ENCODE results near the gene TAAR1. TPM values are rescaled to one million over a fixed set of nuclear protein-coding genes. Genes with fewer than 3 reads are reported as not detected.

TAAR1 gene
- total RNA-seq, 4 donors from 2014 or later: not detected

GRCh38 chr6:132695773-132696172 lies 36.8 kb upstream of the TAAR1 start:
- TF ChIP-seq POLR2A (IDR thresholded peaks at IDR 0.05): no peak
- TF ChIP-seq EP300 (IDR thresholded peaks at IDR 0.05): no peak
- no peak for TF ChIP-seq CTCF (IDR thresholded peaks at IDR 0.05)
- Histone ChIP-seq H3K4me1 (peaks cover 0 to 7% (median 0%) of the 10 kb centered on the region in 4 donors), H3K27ac (no peak overlapping the region), H3K4me3 (no peak overlapping the region), H3K27me3 (no peaks in the 10 kb centered on the region), H3K9me3 (peaks cover 0 to 24% (median 2%) of the 10 kb centered on the region in 4 donors), H3K36me3 (no peaks in the 10 kb centered on the region)
- DNase-seq (ENCODE audit: low spot score in 2 of 2): no peak
- WGBS, 2 donors: 0 to 38% methylated on average over 1 of the region's 1 CpG

- no peaks in the 10 kb centered on the region for H3K36me3 ChIP-seq
- H3K27ac ChIP-seq: no peak overlapping the region
- 52 to 68% methylated on average over 3 of the region's 3 CpGs for WGBS, 2 donors
- H3K4me1 ChIP-seq: peaks cover 0 to 7% (median 0%) of the 10 kb centered on the region in 4 donors
- no peak for DNase-seq (ENCODE audit: low spot score in 2 of 2)
- H3K4me3 ChIP-seq: no peak overlapping the region
- H3K27me3 ChIP-seq: no peaks in the 10 kb centered on the region
- H3K9me3 ChIP-seq: peaks cover 0 to 24% (median 2%) of the 10 kb centered on the region in 4 donors
- TF ChIP-seq CTCF (IDR thresholded peaks at IDR 0.05) (no peak), POLR2A (IDR thresholded peaks at IDR 0.05) (no peak), EP300 (IDR thresholded peaks at IDR 0.05) (no peak)
Measured at GRCh38 chr6:132693478-132693877, 34.5 kb upstream of the TAAR1 start.

- no peaks in the 10 kb centered on the region for H3K36me3 ChIP-seq
- 86 to 91% methylated on average over 4 of the region's 4 CpGs for WGBS, 2 donors
- no peak overlapping the region for H3K4me3 ChIP-seq
- no peaks in the 10 kb centered on the region for H3K27me3 ChIP-seq
- no peak overlapping the region for H3K27ac ChIP-seq
- TF ChIP-seq CTCF (IDR thresholded peaks at IDR 0.05): no peak
- no peak for TF ChIP-seq EP300 (IDR thresholded peaks at IDR 0.05)
- TF ChIP-seq POLR2A (IDR thresholded peaks at IDR 0.05): no peak
- H3K9me3 ChIP-seq: peaks cover 0 to 6% (median 0%) of the 10 kb centered on the region in 4 donors
- peaks cover 0 to 7% (median 0%) of the 10 kb centered on the region in 4 donors for H3K4me1 ChIP-seq
- DNase-seq (ENCODE audit: low spot score in 2 of 2): no peak
Measured at GRCh38 chr6:132690678-132691077, 31.7 kb upstream of the TAAR1 start.

- 59 to 74% methylated on average over 5 of the region's 5 CpGs for WGBS, 2 donors
- DNase-seq (ENCODE audit: low spot score in 2 of 2): no peak
- H3K9me3 ChIP-seq: peaks cover 0 to 3% (median 0%) of the 10 kb centered on the region in 4 donors
- no peaks in the 10 kb centered on the region for H3K4me1 ChIP-seq
- TF ChIP-seq EP300 (IDR thresholded peaks at IDR 0.05): peak in 1 of 2 donors; percentile 32
- no peak for TF ChIP-seq POLR2A (IDR thresholded peaks at IDR 0.05)
- no peak for TF ChIP-seq CTCF (IDR thresholded peaks at IDR 0.05)
- no peaks in the 10 kb centered on the region for H3K36me3 ChIP-seq
- H3K4me3 ChIP-seq: no peak overlapping the region
- no peaks in the 10 kb centered on the region for H3K27me3 ChIP-seq
- H3K27ac ChIP-seq: no peak overlapping the region
Measured at GRCh38 chr6:132687306-132687705, 28.3 kb upstream of the TAAR1 start.

- Histone ChIP-seq H3K9me3 (peaks cover 0 to 3% (median 0%) of the 10 kb centered on the region in 4 donors), H3K4me1 (no peaks in the 10 kb centered on the region), H3K27ac (no peak overlapping the region), H3K4me3 (no peak overlapping the region), H3K27me3 (no peaks in the 10 kb centered on the region), H3K36me3 (no peaks in the 10 kb centered on the region)
- DNase-seq (ENCODE audit: low spot score in 2 of 2): no peak
- TF ChIP-seq EP300 (IDR thresholded peaks at IDR 0.05) (no peak), POLR2A (IDR thresholded peaks at IDR 0.05) (no peak), CTCF (IDR thresholded peaks at IDR 0.05) (no peak)
- WGBS, 2 donors: 73 to 93% methylated on average over 3 of the region's 3 CpGs
Measured at GRCh38 chr6:132686531-132686930, 27.5 kb upstream of the TAAR1 start.

All from tibial nerve (tissue), 4 donors.